Neuronal stem cell (in vitro differentiated cells): ENCODE data around the gene CD83.
"Not testable (repeated sequence)": the region's sequence is repeated elsewhere in the genome, so short reads cannot be mapped to it uniquely, and the experiment has no call there.

Source experiments
- DNase-seq: peaks from one replicate; pipeline ENCODE4 v3.0.0-alpha.2; 2013; ENCODE audit warnings: low spot score
- H2AFZ ChIP-seq: one replicate; pipeline ENCODE4 v1.6.1; 2013; ENCODE audit warnings: mild to moderate bottlenecking, low read length, inconsistent platforms
- H2AK5ac ChIP-seq: 2 replicates; pipeline ENCODE4 v1.6.1; 2013; ENCODE audit warnings: low read depth, mild to moderate bottlenecking, inconsistent platforms, low read length, moderate library complexity, mixed read lengths
- H2BK120ac ChIP-seq: 2 replicates; pipeline ENCODE4 v1.6.1; 2013; ENCODE audit warnings: low read depth, mild to moderate bottlenecking, inconsistent platforms, low read length, moderate library complexity, mixed read lengths
- H2BK12ac ChIP-seq: one replicate; pipeline ENCODE4 v1.6.1; 2013; ENCODE audit warnings: low read length, inconsistent platforms
- H2BK15ac ChIP-seq: 2 replicates; pipeline ENCODE4 v1.6.1; 2013; ENCODE audit warnings: mild to moderate bottlenecking, low read length, inconsistent platforms, mixed read lengths
- H2BK5ac ChIP-seq: one replicate; pipeline ENCODE4 v1.6.1; 2013; ENCODE audit warnings: inconsistent platforms, mild to moderate bottlenecking, low read length, moderate library complexity
- H3K14ac ChIP-seq: one replicate; pipeline ENCODE4 v1.6.1; 2013; ENCODE audit warnings: low read length, inconsistent platforms
- H3K18ac ChIP-seq: 2 replicates; pipeline ENCODE4 v1.6.1; 2013; ENCODE audit warnings: low read length, inconsistent platforms
- H3K23ac ChIP-seq: 2 replicates; pipeline ENCODE4 v1.6.1; 2013; ENCODE audit warnings: low read depth, mild to moderate bottlenecking, mixed read lengths, low read length, inconsistent platforms; ENCODE audit not compliant: poor library complexity
- H3K27ac ChIP-seq: replicated peaks from 3 replicates; pipeline ENCODE4 v1.5.1; 2013; ENCODE audit warnings: low read length, inconsistent platforms
- H3K27me3 ChIP-seq, 3 experiments: 2 replicates each; pipeline ENCODE4 v1.6.1; 2013; ENCODE audit warnings: low read length in 3 of 3, mild to moderate bottlenecking in 2 of 3, inconsistent platforms in 1 of 3, low read depth in 1 of 3, mixed read lengths in 1 of 3, moderate library complexity in 1 of 3; ENCODE audit not compliant: control insufficient read depth in 3 of 3, insufficient read depth in 3 of 3
- H3K36me3 ChIP-seq, 2 donors: replicated peaks in 1 of 2; 2 replicates each; pipeline ENCODE4 v1.6.1; 2013; ENCODE audit warnings: low read length in 2 of 2; ENCODE audit not compliant: control insufficient read depth in 2 of 2, insufficient read depth in 2 of 2
- H3K4ac ChIP-seq: 2 replicates; pipeline ENCODE4 v1.6.1; 2013; ENCODE audit warnings: inconsistent platforms, mild to moderate bottlenecking, low read length, moderate library complexity
- H3K4me1 ChIP-seq, 2 donors: 1 replicate in 1 of 2; 2 replicates in 1 of 2; pipeline ENCODE4 v1.6.1; 2013; ENCODE audit warnings: low read length in 2 of 2, low read depth in 1 of 2; ENCODE audit not compliant: control insufficient read depth in 2 of 2, insufficient read depth in 1 of 2
- H3K4me2 ChIP-seq: one replicate; pipeline ENCODE4 v1.6.1; 2013; ENCODE audit warnings: mild to moderate bottlenecking, low read length, inconsistent platforms; ENCODE audit not compliant: insufficient read depth, poor library complexity, severe bottlenecking
- H3K4me3 ChIP-seq, 2 donors: 2 replicates each; pipeline ENCODE4 v1.5.1; 2013; ENCODE audit warnings: low read length in 2 of 2, mild to moderate bottlenecking in 2 of 2, inconsistent platforms in 1 of 2, moderate library complexity in 1 of 2
- H3K79me1 ChIP-seq: one replicate; pipeline ENCODE4 v1.6.1; 2013; ENCODE audit warnings: low read depth, mild to moderate bottlenecking, inconsistent platforms, low read length, moderate library complexity
- H3K9ac ChIP-seq: one replicate; pipeline ENCODE4 v1.6.1; 2013; ENCODE audit warnings: mild to moderate bottlenecking, low read depth, low read length, inconsistent platforms; ENCODE audit not compliant: poor library complexity
- H3K9me3 ChIP-seq, 2 donors: replicated peaks in 1 of 2; 2 replicates each; pipeline versions ENCODE3 to v1.6.1; 2013; ENCODE audit warnings: low read length in 2 of 2, mild to moderate bottlenecking in 2 of 2, inconsistent platforms in 1 of 2, low read depth in 1 of 2, mixed read lengths in 1 of 2, moderate library complexity in 1 of 2; ENCODE audit not compliant: control insufficient read depth in 2 of 2, insufficient read depth in 1 of 2
- H4K8ac ChIP-seq: one replicate; pipeline ENCODE4 v1.6.1; 2013; ENCODE audit warnings: low read depth, mild to moderate bottlenecking, inconsistent platforms, low read length, moderate library complexity
- H4K91ac ChIP-seq: one replicate; pipeline ENCODE4 v1.6.1; 2013; ENCODE audit warnings: low read length, low read depth, mild to moderate bottlenecking, inconsistent platforms; ENCODE audit not compliant: poor library complexity
- WGBS, 2 donors: extraction: QIAGEN DNeasy Blood & Tissue Kit; methylation state at CpG; one replicate each; pipeline ENCODE4 v1.1.7; 2013; ENCODE audit warnings: missing lambda C conversion rate in 2 of 2, mixed read lengths in 1 of 2; ENCODE audit not compliant: insufficient read length in 2 of 2, insufficient replicate concordance in 1 of 2; ENCODE audit errors: extremely low coverage in 2 of 2; 5-methylcytosine and 5-hydroxymethylcytosine counted together

CD83 gene

GRCh38 chr6:14151300-14151699, 33.7 kb downstream of the CD83 start:
- not testable (repeated sequence) for H3K4me1 ChIP-seq, H3K4me3 ChIP-seq, H3K14ac ChIP-seq, H3K9me3 ChIP-seq, H2BK120ac ChIP-seq, H2BK15ac ChIP-seq, H3K18ac ChIP-seq, H3K4ac ChIP-seq, H3K23ac ChIP-seq, H3K9ac ChIP-seq, H3K79me1 ChIP-seq, DNase-seq, H4K8ac ChIP-seq, H2AK5ac ChIP-seq, H2BK12ac ChIP-seq, H3K36me3 ChIP-seq, H3K4me2 ChIP-seq, H2AFZ ChIP-seq, H4K91ac ChIP-seq, H3K27ac ChIP-seq, H2BK5ac ChIP-seq
- WGBS, 2 donors: no CpG with 5 or more reads among the region's 3 CpGs
- peaks cover 0 to 22% (median 0%) of the 10 kb centered on the region in 3 experiments for H3K27me3 ChIP-seq

GRCh38 chr6:14151773-14152172, 34.2 kb downstream of the CD83 start:
- no peak for DNase-seq
- H3K23ac ChIP-seq: no peak overlapping the region
- no peak overlapping the region for H2BK15ac ChIP-seq
- no peak overlapping the region for H3K18ac ChIP-seq
- H2BK120ac ChIP-seq: no peak overlapping the region
- no peak overlapping the region for H2BK5ac ChIP-seq
- no CpG with 5 or more reads among the region's 1 CpG for WGBS, 2 donors
- no peak overlapping the region for H3K4me3 ChIP-seq
- H4K91ac ChIP-seq: no peak overlapping the region
- no peak overlapping the region for H2AK5ac ChIP-seq
- H3K4me1 ChIP-seq: no peaks in the 10 kb centered on the region
- H3K14ac ChIP-seq: no peak overlapping the region
- H3K9me3 ChIP-seq: no peaks in the 10 kb centered on the region
- no peak overlapping the region for H3K9ac ChIP-seq
- no peak overlapping the region for H4K8ac ChIP-seq
- H3K27ac ChIP-seq: no peak overlapping the region
- H3K4ac ChIP-seq: no peak overlapping the region
- H3K79me1 ChIP-seq: peaks cover 3% of the 10 kb centered on the region
- no peak overlapping the region for H2BK12ac ChIP-seq
- H3K27me3 ChIP-seq: peaks cover 0 to 22% (median 0%) of the 10 kb centered on the region in 3 experiments
- no peaks in the 10 kb centered on the region for H3K36me3 ChIP-seq
- no peak overlapping the region for H3K4me2 ChIP-seq
- no peak overlapping the region for H2AFZ ChIP-seq

- Histone ChIP-seq H3K79me1 (peaks cover 3% of the 10 kb centered on the region), H3K4me2 (no peak overlapping the region), H3K36me3 (no peaks in the 10 kb centered on the region), H3K14ac (no peak overlapping the region), H3K4ac (no peak overlapping the region), H2BK5ac (no peak overlapping the region), H2AK5ac (no peak overlapping the region), H2BK15ac (no peak overlapping the region), H2BK120ac (no peak overlapping the region), H3K9ac (no peak overlapping the region), H3K4me1 (no peaks in the 10 kb centered on the region), H3K4me3 (no peak overlapping the region), H3K9me3 (no peaks in the 10 kb centered on the region), H3K27ac (no peak overlapping the region), H3K23ac (no peak overlapping the region), H3K27me3 (peaks cover 0 to 18% (median 0%) of the 10 kb centered on the region in 3 experiments), H2BK12ac (no peak overlapping the region), H4K8ac (no peak overlapping the region), H4K91ac (no peak overlapping the region), H2AFZ (no peak overlapping the region), H3K18ac (no peak overlapping the region)
- WGBS, 2 donors: no CpG with 5 or more reads among the region's 3 CpGs
- no peak for DNase-seq
Observed at GRCh38 chr6:14153228-14153627, 35.7 kb downstream of the CD83 start.

- Histone ChIP-seq H3K4me3 (no peak overlapping the region), H4K8ac (no peak overlapping the region), H2BK12ac (no peak overlapping the region), H2BK120ac (no peak overlapping the region), H4K91ac (no peak overlapping the region), H3K9ac (no peak overlapping the region), H3K23ac (no peak overlapping the region), H3K4ac (no peak overlapping the region), H3K4me1 (no peaks in the 10 kb centered on the region), H3K79me1 (no peaks in the 10 kb centered on the region), H3K18ac (no peak overlapping the region), H3K4me2 (no peak overlapping the region), H2BK15ac (no peak overlapping the region), H3K27ac (no peak overlapping the region), H2AK5ac (no peak overlapping the region), H3K14ac (no peak overlapping the region), H3K27me3 (peaks cover 0 to 3% (median 0%) of the 10 kb centered on the region in 3 experiments), H3K36me3 (no peaks in the 10 kb centered on the region), H3K9me3 (peaks cover 0 to 4% of the 10 kb centered on the region in 2 donors), H2AFZ (no peak overlapping the region), H2BK5ac (no peak overlapping the region)
- DNase-seq: no peak
- WGBS, 2 donors: no CpG with 5 or more reads among the region's 6 CpGs
Observed at GRCh38 chr6:14159090-14159489, 41.5 kb downstream of the CD83 start.
